ENCODE results near the gene LAG3. TPM values are rescaled to one million over a fixed set of nuclear protein-coding genes. Genes with fewer than 3 reads are reported as not detected.

The LAG3 gene
- total RNA-seq, 1 donor from 2014 or later = 0.24 TPM

- intact Hi-C loops (cut with DNase I) = loop anchor here (5.0 kb wide), 1 partner anchor 40 kb away; the partner anchor contains the start of gene GPR162
Measured at GRCh38 chr12:6782119-6782518, 9.8 kb downstream of the LAG3 start.

GRCh38 chr12:6782850-6783566, 10.7 kb downstream of the LAG3 start:
- intact Hi-C loops (cut with DNase I) = loop anchor here (5.0 kb wide), 1 partner anchor 39 kb away; the partner anchor contains the start of gene GPR162
- ATAC-seq = no peak
- DNase-seq (ENCODE audit: missing footprints) = no peak

More at GRCh38 chr12:6782119-6782518, 9.8 kb downstream of the LAG3 start:
- DNase-seq (ENCODE audit: missing footprints) (no peak), ATAC-seq (no peak)

GRCh38 chr12:6783828-6784227, 11.5 kb downstream of the LAG3 start:
- intact Hi-C loops (cut with DNase I) = loop anchor here (5.0 kb wide), 1 partner anchor 38 kb away; the partner anchor contains the start of gene GPR162
- no peak for ATAC-seq
- no peak for DNase-seq (ENCODE audit: missing footprints)

GRCh38 chr12:6784296-6784695, 12.0 kb downstream of the LAG3 start:
- DNase-seq (ENCODE audit: missing footprints) (no peak), ATAC-seq (no peak)
- intact Hi-C loops (cut with DNase I) = loop anchor here (5.0 kb wide), 1 partner anchor 38 kb away; the partner anchor contains the start of gene GPR162

GRCh38 chr12:6784761-6785160, 12.4 kb downstream of the LAG3 start:
- intact Hi-C loops (cut with DNase I) = loop anchor here (5.0 kb wide), 1 partner anchor 38 kb away; the partner anchor contains the start of gene GPR162
- no peak for ATAC-seq

GRCh38 chr12:6786416-6787094, 14.2 kb downstream of the LAG3 start:
- intact Hi-C loops (cut with DNase I) = no loop called here
- ATAC-seq = no peak
- DNase-seq (ENCODE audit: missing footprints) = no peak

More at GRCh38 chr12:6784761-6785160, 12.4 kb downstream of the LAG3 start:
- DNase-seq (ENCODE audit: missing footprints) = no peak

- intact Hi-C loops (cut with DNase I) = no loop called here
- ATAC-seq (no peak), DNase-seq (ENCODE audit: missing footprints) (no peak)
Measured at GRCh38 chr12:6787309-6787708, 15.0 kb downstream of the LAG3 start.

GRCh38 chr12:6788972-6789924, 16.9 kb downstream of the LAG3 start, which contains the start of gene CD4:
Gene CD4, plus strand, starts transcription at chr12:6789528. Its CDS starts 10,611 bp downstream, at chr12:6800139.
- DNase-seq (ENCODE audit: missing footprints) (peak; percentile 87), ATAC-seq (peak; percentile 77)
- intact Hi-C loops (cut with DNase I) = no loop called here

GRCh38 chr12:6790496-6791150, 18.3 kb downstream of the LAG3 start:
- no peak for ATAC-seq
- intact Hi-C loops (cut with DNase I) = no loop called here

GRCh38 chr12:6791931-6792520, 19.7 kb downstream of the LAG3 start:
- ATAC-seq (peak; percentile 9), DNase-seq (ENCODE audit: missing footprints) (no peak)
- intact Hi-C loops (cut with DNase I) = no loop called here

More at GRCh38 chr12:6790496-6791150, 18.3 kb downstream of the LAG3 start:
- DNase-seq (ENCODE audit: missing footprints) = no peak

- intact Hi-C loops (cut with DNase I) = loop anchor here (1.0 kb wide), 1 partner anchor 37 kb away; no protein-coding TSS in a partner anchor
- ATAC-seq = peak; percentile 70
- peak; percentile 81 for DNase-seq (ENCODE audit: missing footprints)
Measured at GRCh38 chr12:6792522-6793201, 20.3 kb downstream of the LAG3 start.

- ATAC-seq (no peak), DNase-seq (ENCODE audit: missing footprints) (no peak)
- intact Hi-C loops (cut with DNase I) = no loop called here
Measured at GRCh38 chr12:6795088-6795487, 22.8 kb downstream of the LAG3 start.

- intact Hi-C loops (cut with DNase I) = no loop called here
- no peak for ATAC-seq
- DNase-seq (ENCODE audit: missing footprints) = no peak
Measured at GRCh38 chr12:6796576-6796975, 24.3 kb downstream of the LAG3 start.

GRCh38 chr12:6799147-6799546, 26.8 kb downstream of the LAG3 start:
- ATAC-seq (no peak), DNase-seq (ENCODE audit: missing footprints) (no peak)
- intact Hi-C loops (cut with DNase I) = no loop called here

- intact Hi-C loops (cut with DNase I) = no loop called here
- DNase-seq (ENCODE audit: missing footprints) (no peak), ATAC-seq (no peak)
Measured at GRCh38 chr12:6807170-6807569, 34.9 kb downstream of the LAG3 start.

GRCh38 chr12:6809056-6809455, 36.7 kb downstream of the LAG3 start:
- ATAC-seq = no peak
- DNase-seq (ENCODE audit: missing footprints) = no peak

GRCh38 chr12:6810758-6811157, 38.4 kb downstream of the LAG3 start:
- no peak for ATAC-seq
- no peak for DNase-seq (ENCODE audit: missing footprints)
- intact Hi-C loops (cut with DNase I) = no loop called here

More at GRCh38 chr12:6809056-6809455, 36.7 kb downstream of the LAG3 start:
- intact Hi-C loops (cut with DNase I) = no loop called here

Data from Right ventricle myocardium inferior (tissue), 1 donor.